Occipital lobe (tissue), 3 donors: ENCODE data around the gene LYPD8. TPM values are rescaled to one million over a fixed set of nuclear protein-coding genes. Genes with fewer than 3 reads are reported as not detected.

Experiments used
- DNase-seq: peaks from one replicate; lab custom pipeline; 2025; lab: John Stamatoyannopoulos, UW
- small RNA-seq: library from RNA; depleted of rRNA; stranded (forward); fragments of <200 nt; gene quantifications from one replicate; pipeline ENCODE3, GENCODE V24; 2014
- total RNA-seq: library from RNA; depleted of rRNA; stranded (reverse); fragments of >200 nt; gene quantifications from one replicate; pipeline ENCODE4 v1.2.3, GENCODE V29; 2014

LYPD8 gene
- total RNA-seq, 1 donor from 2014 or later = not detected

DNA sequence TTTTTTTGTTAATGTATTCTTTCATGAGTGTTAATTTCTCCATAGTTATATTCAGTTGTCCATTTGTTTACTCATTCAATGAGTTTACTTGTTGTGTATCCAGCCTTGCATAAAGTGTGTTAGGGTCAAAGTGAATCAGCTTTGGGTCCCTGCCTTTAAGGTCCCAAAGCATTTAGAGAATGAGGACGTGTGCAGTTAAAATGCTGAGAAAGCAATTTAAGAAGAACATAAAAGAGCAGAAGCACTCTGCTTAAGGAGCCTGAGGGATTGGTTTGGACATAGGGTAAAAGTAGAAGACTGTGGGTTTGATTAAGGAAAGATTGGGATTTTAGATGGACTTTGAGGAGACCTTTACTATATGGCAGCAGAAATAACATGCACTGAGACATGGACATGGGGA is 56.5 kb downstream of the LYPD8 start:
- DNase-seq = no peak

DNA sequence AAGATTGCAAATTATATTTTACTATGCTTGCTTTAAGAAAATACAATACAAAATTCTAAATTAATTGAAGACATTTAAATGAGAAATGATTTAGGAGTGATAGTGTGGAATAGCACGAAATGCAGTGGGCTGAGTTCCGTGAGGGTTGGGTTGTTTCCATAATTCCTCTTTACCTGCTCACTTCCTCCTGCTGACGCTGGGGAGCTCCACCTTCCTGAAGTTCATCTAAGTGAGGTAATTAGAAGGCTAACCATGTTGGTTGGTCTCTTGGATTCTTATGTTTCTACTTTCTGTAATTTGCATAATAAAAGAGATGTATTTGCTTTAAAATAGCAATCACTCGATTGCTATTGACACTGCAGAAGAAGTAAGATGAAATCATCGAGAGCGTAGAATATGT is 57.7 kb downstream of the LYPD8 start:
- DNase-seq = no peak

DNA sequence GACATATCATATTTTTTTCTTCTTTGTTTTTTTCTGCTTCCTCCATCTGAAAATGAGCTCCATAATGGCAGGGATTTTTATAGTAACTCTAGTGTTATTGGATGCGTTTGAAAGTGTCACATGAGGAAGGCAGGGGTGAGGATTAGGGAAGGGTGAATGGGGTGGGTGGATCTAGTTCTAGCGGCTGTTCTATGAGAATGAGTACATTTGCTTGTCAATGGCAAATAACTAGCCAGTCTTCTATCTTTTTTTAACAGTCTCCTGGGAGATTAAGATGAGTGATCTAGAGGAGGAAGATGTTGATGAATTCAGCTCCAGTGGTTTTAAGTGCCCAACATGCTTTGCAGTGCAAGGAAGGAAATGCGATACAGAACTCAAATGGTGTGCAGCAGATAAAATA is 58.8 kb downstream of the LYPD8 start:
- no peak for DNase-seq

DNA sequence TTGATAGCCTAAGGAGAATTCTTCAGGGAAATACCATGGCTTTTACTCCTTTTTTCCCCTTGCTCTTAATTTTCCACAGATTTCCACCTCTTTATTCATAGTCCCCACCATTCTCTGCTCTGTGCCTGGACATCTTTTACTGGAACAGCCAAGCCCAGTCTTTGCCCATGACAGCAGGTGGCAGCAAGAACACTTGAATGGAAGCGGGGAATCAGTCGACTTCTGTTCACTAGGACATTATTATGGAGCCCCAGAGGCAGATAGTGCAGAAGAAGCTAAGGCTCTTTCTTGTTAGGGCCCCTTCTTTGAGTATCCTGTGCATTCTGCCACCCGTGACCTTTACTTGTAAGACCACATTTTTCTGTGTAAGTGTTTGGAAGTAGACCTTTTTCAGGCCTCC is 59.3 kb downstream of the LYPD8 start:
- no peak for DNase-seq

GRCh38 chr1:248695451-248696132 is 60.0 kb downstream of the LYPD8 start:
- DNase-seq = no peak

GRCh38 chr1:248691567-248692155 is 63.9 kb downstream of the LYPD8 start:
- no peak for DNase-seq

Small RNA genes within 50 kb of the gene (small RNA-seq; reads per million reads assigned to genes)
- gene AHCYP8 = not detected

Other genes starting within 250 kb of the LYPD8 start
- not detected for gene OR2G6, start 247.7 kb downstream of the LYPD8 start, total RNA-seq
- gene OR2T29, start 193.0 kb downstream of the LYPD8 start, total RNA-seq = not detected
- gene OR2T34, start 181.0 kb downstream of the LYPD8 start, total RNA-seq = not detected
- not detected for gene OR2T10, start 158.1 kb downstream of the LYPD8 start, total RNA-seq
- not detected for gene OR2T11, start 120.7 kb downstream of the LYPD8 start, total RNA-seq
- gene OR2T35, start 110.5 kb downstream of the LYPD8 start, total RNA-seq = not detected
- gene OR2T27, start 100.2 kb downstream of the LYPD8 start, total RNA-seq = not detected
- not detected for gene OR14I1, start 53.0 kb downstream of the LYPD8 start, total RNA-seq
- 27.5 TPM for gene SH3BP5L, start 70.2 kb upstream of the LYPD8 start, total RNA-seq
- gene ZNF672, start 82.5 kb upstream of the LYPD8 start, total RNA-seq = 14.0 TPM
- 27.0 TPM for gene ZNF692, start 103.3 kb upstream of the LYPD8 start, total RNA-seq
- 13.3 TPM for gene PGBD2, start 150.5 kb upstream of the LYPD8 start, total RNA-seq